Measurements from ENCODE around the gene SOCS4.

SOCS4 gene

DNA sequence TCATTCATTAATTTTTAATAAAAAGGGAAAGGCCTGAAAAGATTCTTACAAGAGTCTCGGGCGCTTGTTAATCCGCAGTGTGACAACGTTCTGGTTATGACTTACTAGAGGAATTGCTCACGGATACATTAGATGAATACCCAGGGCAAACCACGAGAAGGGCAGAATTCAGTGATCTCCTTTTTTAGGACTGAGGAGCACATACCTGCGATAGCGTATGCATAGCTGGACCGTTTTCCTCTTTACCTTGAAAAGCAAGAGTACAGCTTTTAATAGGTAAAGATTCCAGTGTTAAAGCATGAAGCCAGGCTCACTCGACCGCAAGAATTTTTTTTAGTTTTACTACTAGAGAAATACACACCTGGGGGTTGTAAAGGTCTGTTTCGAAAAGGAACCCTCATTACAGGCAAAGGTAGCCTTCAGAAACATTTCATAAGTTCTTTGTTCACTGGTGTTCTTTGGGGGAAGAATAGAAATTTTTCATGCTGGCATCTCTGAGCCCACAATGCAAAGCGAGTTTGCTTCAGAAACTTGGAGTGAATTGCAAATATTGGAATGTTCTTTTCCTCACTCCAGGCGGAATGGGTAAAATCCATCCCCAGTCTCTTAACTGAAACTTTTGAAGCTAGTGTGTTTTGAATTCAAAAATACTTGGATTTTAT lies 25.4 kb downstream of the SOCS4 start:
- Histone ChIP-seq H3K4me3 (replicated peaks; ENCODE audit: low read depth, low read length) (peak overlapping the region; percentile 100), H3K27me3 (replicated peaks; ENCODE audit: control insufficient read depth, insufficient read depth, low read length) (no peaks in the 10 kb centered on the region), H3K36me3 (ENCODE audit: control insufficient read depth, insufficient read depth, low read length) (no peaks in the 10 kb centered on the region)
- DNase-seq (ENCODE audit: extremely low read depth, insufficient read length) = no peak
- TF ChIP-seq, protein P1, sequence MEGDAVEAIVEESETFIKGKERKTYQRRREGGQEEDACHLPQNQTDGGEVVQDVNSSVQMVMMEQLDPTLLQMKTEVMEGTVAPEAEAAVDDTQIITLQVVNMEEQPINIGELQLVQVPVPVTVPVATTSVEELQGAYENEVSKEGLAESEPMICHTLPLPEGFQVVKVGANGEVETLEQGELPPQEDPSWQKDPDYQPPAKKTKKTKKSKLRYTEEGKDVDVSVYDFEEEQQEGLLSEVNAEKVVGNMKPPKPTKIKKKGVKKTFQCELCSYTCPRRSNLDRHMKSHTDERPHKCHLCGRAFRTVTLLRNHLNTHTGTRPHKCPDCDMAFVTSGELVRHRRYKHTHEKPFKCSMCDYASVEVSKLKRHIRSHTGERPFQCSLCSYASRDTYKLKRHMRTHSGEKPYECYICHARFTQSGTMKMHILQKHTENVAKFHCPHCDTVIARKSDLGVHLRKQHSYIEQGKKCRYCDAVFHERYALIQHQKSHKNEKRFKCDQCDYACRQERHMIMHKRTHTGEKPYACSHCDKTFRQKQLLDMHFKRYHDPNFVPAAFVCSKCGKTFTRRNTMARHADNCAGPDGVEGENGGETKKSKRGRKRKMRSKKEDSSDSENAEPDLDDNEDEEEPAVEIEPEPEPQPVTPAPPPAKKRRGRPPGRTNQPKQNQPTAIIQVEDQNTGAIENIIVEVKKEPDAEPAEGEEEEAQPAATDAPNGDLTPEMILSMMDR (IDR thresholded peaks at IDR 0.05; ENCODE audit: insufficient read depth, low read length, poor library complexity, severe bottlenecking) = no peak

DNA sequence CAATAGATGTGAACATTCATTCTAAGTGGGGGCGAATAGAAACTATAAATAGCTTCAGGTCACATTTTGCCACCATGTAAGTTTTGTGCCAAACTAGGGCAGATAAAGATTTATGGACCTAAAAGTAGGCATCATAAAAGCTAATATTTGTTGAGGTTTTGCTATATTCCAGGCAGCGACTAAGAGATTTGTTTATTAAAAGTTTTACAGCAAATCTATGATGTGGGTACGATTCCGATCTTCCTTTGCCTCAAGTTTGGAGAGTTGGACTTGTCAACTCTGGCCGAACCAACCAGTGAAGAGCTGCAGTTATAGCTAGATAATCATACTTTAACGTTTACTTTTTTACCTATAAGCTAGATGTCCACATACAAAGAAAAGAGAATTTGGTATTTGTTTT lies 26.0 kb downstream of the SOCS4 start:
- Histone ChIP-seq H3K4me3 (replicated peaks; ENCODE audit: low read depth, low read length) (peak overlapping the region; percentile 100), H3K27me3 (replicated peaks; ENCODE audit: control insufficient read depth, insufficient read depth, low read length) (no peaks in the 10 kb centered on the region), H3K36me3 (ENCODE audit: control insufficient read depth, insufficient read depth, low read length) (peaks cover 2% of the 10 kb centered on the region; the same call in 1 of the 2 replicates)
- no peak for DNase-seq (ENCODE audit: extremely low read depth, insufficient read length)
- TF ChIP-seq, protein P1 (IDR thresholded peaks at IDR 0.05; ENCODE audit: insufficient read depth, low read length, poor library complexity, severe bottlenecking) = no peak

GRCh38 chr14:55053500-55053899 lies 26.5 kb downstream of the SOCS4 start:
- no peaks in the 10 kb centered on the region for H3K27me3 ChIP-seq (replicated peaks; ENCODE audit: control insufficient read depth, insufficient read depth, low read length)
- no peak for DNase-seq (ENCODE audit: extremely low read depth, insufficient read length)
- peaks cover 3% of the 10 kb centered on the region; the same call in 1 of the 2 replicates for H3K36me3 ChIP-seq (ENCODE audit: control insufficient read depth, insufficient read depth, low read length)
- TF ChIP-seq, protein P1 (IDR thresholded peaks at IDR 0.05; ENCODE audit: insufficient read depth, low read length, poor library complexity, severe bottlenecking) = no peak
- peak overlapping the region; percentile 100 for H3K4me3 ChIP-seq (replicated peaks; ENCODE audit: low read depth, low read length)

- no peak overlapping the region for H3K4me3 ChIP-seq (replicated peaks; ENCODE audit: low read depth, low read length)
Measured at GRCh38 chr14:55054098-55054497, 27.1 kb downstream of the SOCS4 start.

GRCh38 chr14:55057919-55058318 lies 30.9 kb downstream of the SOCS4 start:
- DNase-seq (ENCODE audit: extremely low read depth, insufficient read length) = no peak
- peaks cover 7% of the 10 kb centered on the region for H3K36me3 ChIP-seq (ENCODE audit: control insufficient read depth, insufficient read depth, low read length)
- H3K4me3 ChIP-seq (replicated peaks; ENCODE audit: low read depth, low read length) = no peak overlapping the region
- TF ChIP-seq, protein P1 (IDR thresholded peaks at IDR 0.05; ENCODE audit: insufficient read depth, low read length, poor library complexity, severe bottlenecking) = no peak
- H3K27me3 ChIP-seq (replicated peaks; ENCODE audit: control insufficient read depth, insufficient read depth, low read length) = no peaks in the 10 kb centered on the region

More at GRCh38 chr14:55054098-55054497, 27.1 kb downstream of the SOCS4 start:
- TF ChIP-seq, protein P1 (IDR thresholded peaks at IDR 0.05; ENCODE audit: insufficient read depth, low read length, poor library complexity, severe bottlenecking) = no peak
- no peak for DNase-seq (ENCODE audit: extremely low read depth, insufficient read length)
- Histone ChIP-seq H3K27me3 (replicated peaks; ENCODE audit: control insufficient read depth, insufficient read depth, low read length) (no peaks in the 10 kb centered on the region), H3K36me3 (ENCODE audit: control insufficient read depth, insufficient read depth, low read length) (peaks cover 3% of the 10 kb centered on the region; the same call in 1 of the 2 replicates)

All from GM06990 (cell line).